IPS DF 6.9 (cell line): ENCODE results near the gene NKD2.

Experiments used
- DNase-seq: peaks from one replicate; pipeline ENCODE4 v3.0.0-alpha.2; 2013; ENCODE audit warnings: low read depth, low spot score
- H3K27ac ChIP-seq: one replicate; pipeline ENCODE4 v1.5.1; 2013; ENCODE audit warnings: low read length, control low read depth
- H3K27me3 ChIP-seq: 2 replicates; pipeline ENCODE4 v1.6.1; 2013; ENCODE audit warnings: mild to moderate bottlenecking, low read length; ENCODE audit not compliant: control insufficient read depth, insufficient read depth
- H3K36me3 ChIP-seq: 2 replicates; pipeline ENCODE4 v1.6.1; 2013; ENCODE audit warnings: low read length; ENCODE audit not compliant: control insufficient read depth, insufficient read depth
- H3K4me1 ChIP-seq: 2 replicates; pipeline ENCODE4 v1.6.1; 2013; ENCODE audit warnings: low read length; ENCODE audit not compliant: control insufficient read depth, insufficient read depth
- H3K4me3 ChIP-seq: 2 replicates; pipeline ENCODE4 v1.5.1; 2013; ENCODE audit warnings: mild to moderate bottlenecking, low read length
- H3K9me3 ChIP-seq: 2 replicates; pipeline ENCODE4 v1.6.1; 2013; ENCODE audit warnings: low read length, inconsistent platforms; ENCODE audit not compliant: control insufficient read depth, insufficient read depth
- WGBS: extraction: QIAGEN DNeasy Blood & Tissue Kit; methylation state at CpG from one replicate; pipeline ENCODE4 v1.1.7; 2013; ENCODE audit warnings: mixed read lengths, missing lambda C conversion rate; ENCODE audit not compliant: insufficient read length, insufficient coverage; 5-methylcytosine and 5-hydroxymethylcytosine counted together

NKD2 gene

GRCh38 chr5:1065143-1065750 lies 56.6 kb downstream of the NKD2 start:
- Histone ChIP-seq H3K27ac (no peak overlapping the region), H3K36me3 (peaks cover 29% of the 10 kb centered on the region), H3K4me1 (no peaks in the 10 kb centered on the region), H3K4me3 (no peak overlapping the region), H3K27me3 (no peaks in the 10 kb centered on the region), H3K9me3 (no peaks in the 10 kb centered on the region; the same call in 1 of the 2 replicates)
- no CpG with 5 or more reads among the region's 26 CpGs for WGBS
- no peak for DNase-seq

- H3K9me3 ChIP-seq = no peaks in the 10 kb centered on the region; the same call in 1 of the 2 replicates
- WGBS = no CpG with 5 or more reads among the region's 16 CpGs
- no peak for DNase-seq
- no peaks in the 10 kb centered on the region for H3K4me1 ChIP-seq
- H3K4me3 ChIP-seq = no peak overlapping the region
- peaks cover 25% of the 10 kb centered on the region for H3K36me3 ChIP-seq
- H3K27ac ChIP-seq = no peak overlapping the region
- H3K27me3 ChIP-seq = no peaks in the 10 kb centered on the region
These were observed 57.5 kb downstream of the NKD2 start for GRCh38 chr5:1065891-1066650.

DNA sequence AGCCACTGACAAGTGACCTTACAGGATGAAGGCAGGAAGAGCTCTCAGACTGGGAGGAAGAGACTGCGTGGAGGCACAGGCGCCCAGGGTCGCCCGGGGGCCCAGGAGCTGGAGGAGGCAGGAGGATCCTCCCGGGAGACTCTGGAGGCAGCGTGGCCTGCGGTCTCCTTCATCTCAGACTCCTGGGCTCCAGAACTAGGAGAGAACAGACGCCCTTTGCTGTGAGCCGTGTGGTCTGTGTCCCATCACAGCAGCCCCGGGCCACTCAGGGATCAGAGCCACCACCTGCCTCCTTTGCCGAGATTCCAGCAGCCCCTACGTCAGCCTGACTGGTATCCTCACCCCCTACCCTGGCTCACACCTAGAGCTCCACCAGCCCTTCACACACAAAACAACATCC lies 58.1 kb downstream of the NKD2 start:
- Histone ChIP-seq H3K27ac (no peak overlapping the region), H3K36me3 (peaks cover 25% of the 10 kb centered on the region), H3K27me3 (no peaks in the 10 kb centered on the region), H3K4me1 (no peaks in the 10 kb centered on the region), H3K4me3 (no peak overlapping the region), H3K9me3 (no peaks in the 10 kb centered on the region; the same call in 1 of the 2 replicates)
- no peak for DNase-seq
- WGBS = no CpG with 5 or more reads among the region's 12 CpGs

DNA sequence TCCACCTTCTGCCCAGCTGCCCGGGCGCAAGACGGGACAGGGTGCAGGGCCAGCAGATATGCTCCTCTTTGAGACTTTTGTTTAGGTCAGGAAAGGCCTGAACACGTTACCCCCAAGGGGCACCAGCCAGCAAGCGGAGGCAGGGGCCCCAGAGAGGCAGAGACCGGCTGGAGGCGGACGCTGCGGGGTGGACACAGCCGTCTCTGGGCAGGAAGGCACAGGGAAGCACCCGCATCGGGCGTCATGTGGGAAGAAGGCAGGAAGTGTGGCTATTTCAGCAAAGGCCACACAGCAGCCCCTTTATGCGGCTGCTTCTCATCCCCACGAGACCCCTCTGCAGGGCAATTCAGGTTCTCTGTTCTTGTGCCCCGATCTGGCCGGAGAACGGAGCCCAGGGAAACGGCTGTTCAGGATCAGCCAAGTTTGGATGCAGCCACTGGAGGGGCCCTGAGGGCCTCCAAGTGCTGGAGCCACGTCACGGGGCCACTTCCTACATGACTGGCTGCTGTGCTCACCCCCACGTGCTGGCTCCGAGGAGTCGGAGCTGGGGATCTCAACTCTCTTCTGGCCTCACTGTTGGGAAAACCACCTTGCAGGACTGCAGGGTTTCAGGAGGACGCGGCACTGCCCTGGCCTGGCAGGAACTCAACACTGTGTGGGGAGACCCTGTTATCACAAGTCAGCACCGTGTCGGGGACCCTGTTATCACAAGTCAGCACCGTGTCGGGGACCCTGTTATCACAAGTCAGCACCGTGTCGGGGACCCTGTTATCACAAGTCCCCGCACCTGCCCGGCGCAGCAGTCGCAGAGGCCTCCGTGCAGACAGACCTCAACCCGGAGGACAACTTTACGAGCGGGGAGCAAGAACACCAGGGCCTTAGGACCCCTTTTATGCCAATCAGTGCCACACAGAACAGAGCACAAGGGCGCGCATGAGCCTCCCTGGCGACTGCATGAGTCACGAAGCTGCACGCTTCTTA lies 58.8 kb downstream of the NKD2 start:
- Histone ChIP-seq H3K27me3 (no peaks in the 10 kb centered on the region), H3K36me3 (peaks cover 23% of the 10 kb centered on the region), H3K4me1 (no peaks in the 10 kb centered on the region), H3K9me3 (no peaks in the 10 kb centered on the region; the same call in 1 of the 2 replicates), H3K4me3 (no peak overlapping the region), H3K27ac (no peak overlapping the region)
- DNase-seq = no peak
- no CpG with 5 or more reads among the region's 45 CpGs for WGBS

DNA sequence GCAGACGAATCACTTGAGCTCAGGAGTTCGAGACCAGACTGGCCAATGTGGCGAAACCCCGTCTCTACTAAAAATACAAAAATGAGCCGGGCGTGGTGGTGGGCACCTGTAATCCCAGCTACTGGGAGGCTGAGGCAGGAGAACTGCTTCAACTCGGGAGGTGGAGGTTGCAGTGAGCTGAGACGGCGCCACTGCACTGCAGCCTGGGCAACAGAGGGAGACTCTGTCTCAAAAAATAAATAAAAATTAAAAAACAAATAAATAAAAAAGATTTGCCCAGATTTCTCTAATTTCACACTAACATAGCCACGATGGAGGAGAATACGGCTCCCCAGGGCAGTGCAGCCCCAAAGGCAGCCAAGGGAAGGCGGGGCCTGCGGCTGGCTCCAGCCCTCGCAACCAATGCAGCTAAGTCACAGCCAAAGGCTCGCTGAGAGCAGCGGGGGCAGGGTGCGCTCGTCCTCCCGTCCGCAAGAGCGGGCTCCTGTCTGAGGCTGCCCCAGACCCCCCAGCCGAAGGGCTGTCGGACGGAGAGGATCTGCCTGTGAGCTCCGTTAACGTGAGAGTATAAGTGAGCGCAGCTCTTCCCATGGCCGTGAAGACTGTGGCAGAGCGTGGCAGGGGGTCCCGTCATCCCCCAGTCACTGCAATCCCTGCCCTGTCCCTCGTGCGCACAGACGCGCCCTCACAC lies 59.7 kb downstream of the NKD2 start:
- no peaks in the 10 kb centered on the region; the same call in 1 of the 2 replicates for H3K9me3 ChIP-seq
- H3K27me3 ChIP-seq = no peaks in the 10 kb centered on the region
- no peak overlapping the region for H3K27ac ChIP-seq
- WGBS = no CpG with 5 or more reads among the region's 34 CpGs
- H3K36me3 ChIP-seq = peaks cover 18% of the 10 kb centered on the region
- no peaks in the 10 kb centered on the region for H3K4me1 ChIP-seq
- no peak for DNase-seq
- H3K4me3 ChIP-seq = no peak overlapping the region

GRCh38 chr5:1068895-1069719 lies 60.5 kb downstream of the NKD2 start:
- H3K36me3 ChIP-seq = peaks cover 20% of the 10 kb centered on the region
- H3K27me3 ChIP-seq = no peaks in the 10 kb centered on the region
- H3K4me1 ChIP-seq = no peaks in the 10 kb centered on the region
- no peak overlapping the region; the same call in 1 of the 2 replicates for H3K4me3 ChIP-seq
- no peak overlapping the region for H3K27ac ChIP-seq
- no CpG with 5 or more reads among the region's 33 CpGs for WGBS
- no peak for DNase-seq
- no peaks in the 10 kb centered on the region; the same call in 1 of the 2 replicates for H3K9me3 ChIP-seq

DNA sequence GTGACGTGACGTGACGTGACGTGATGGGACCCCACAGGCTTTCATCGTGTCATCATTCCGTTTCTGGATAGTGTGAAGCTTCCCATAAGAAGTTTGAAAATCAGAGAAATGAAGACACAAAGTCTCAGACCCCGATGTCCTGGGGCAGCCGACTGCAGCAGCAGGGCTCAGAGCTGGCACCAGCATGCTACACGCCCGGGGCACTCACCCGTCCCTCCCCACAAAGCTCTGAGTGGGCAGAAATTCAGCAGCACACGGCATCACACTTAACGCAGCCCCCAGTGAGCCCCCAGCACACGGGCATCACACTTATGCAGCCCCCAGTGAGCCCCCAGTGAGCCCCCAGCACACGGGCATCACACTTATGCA lies 61.1 kb downstream of the NKD2 start:
- Histone ChIP-seq H3K27ac (no peak overlapping the region), H3K4me3 (no peak overlapping the region), H3K36me3 (peaks cover 25% of the 10 kb centered on the region), H3K27me3 (no peaks in the 10 kb centered on the region), H3K9me3 (no peaks in the 10 kb centered on the region; the same call in 1 of the 2 replicates), H3K4me1 (no peaks in the 10 kb centered on the region)
- DNase-seq = no peak
- WGBS = no CpG with 5 or more reads among the region's 15 CpGs

- H3K9me3 ChIP-seq = no peaks in the 10 kb centered on the region
- H3K4me1 ChIP-seq = no peaks in the 10 kb centered on the region
- no peak overlapping the region for H3K4me3 ChIP-seq
- no peak overlapping the region for H3K27ac ChIP-seq
- no peak for DNase-seq
- peaks cover 34% of the 10 kb centered on the region for H3K36me3 ChIP-seq
- H3K27me3 ChIP-seq = no peaks in the 10 kb centered on the region
- no CpG with 5 or more reads among the region's 46 CpGs for WGBS
These were observed 64.9 kb downstream of the NKD2 start for GRCh38 chr5:1073239-1074102.

GRCh38 chr5:1074226-1074625 lies 65.6 kb downstream of the NKD2 start:
- H3K36me3 ChIP-seq = peaks cover 40% of the 10 kb centered on the region
- no peaks in the 10 kb centered on the region for H3K9me3 ChIP-seq
- no peak for DNase-seq
- no CpG with 5 or more reads among the region's 18 CpGs for WGBS
- H3K27me3 ChIP-seq = no peaks in the 10 kb centered on the region
- H3K4me1 ChIP-seq = no peaks in the 10 kb centered on the region
- no peak overlapping the region for H3K27ac ChIP-seq
- H3K4me3 ChIP-seq = no peak overlapping the region
